ENCODE results near the gene CIAO3. TPM values are rescaled to one million over a fixed set of nuclear protein-coding genes. Genes with fewer than 3 reads are reported as not detected.

Gene CIAO3
- polyA plus RNA-seq, 2 donors = 21.9 to 41.2 TPM

DNA sequence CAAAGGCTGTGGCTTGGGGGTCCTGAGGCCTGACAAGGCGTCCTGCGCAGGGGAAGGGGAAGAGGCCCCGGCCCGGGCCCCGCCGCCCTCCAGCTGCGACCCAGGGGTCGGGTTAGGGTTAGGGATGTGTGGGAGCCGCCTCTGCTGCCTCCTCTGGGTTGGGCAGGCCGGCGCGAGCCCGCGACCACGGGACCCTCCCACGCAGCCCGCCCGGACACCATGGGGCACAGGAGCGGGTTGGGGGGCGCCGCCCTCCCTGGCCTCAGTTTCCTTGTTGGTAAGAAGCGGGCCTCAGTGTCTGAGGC, 386 bp downstream of the CIAO3 start:
- Histone ChIP-seq H3K36me3 (ENCODE audit: control insufficient read depth in 2 of 2, insufficient read depth in 2 of 2, low read length in 1 of 2) (peaks cover 0 to 25% of the 10 kb centered on the region in 2 donors), H3K4me1 (ENCODE audit: control insufficient read depth in 2 of 2, insufficient read depth in 2 of 2, low read length in 1 of 2) (peaks cover 0 to 10% of the 10 kb centered on the region in 2 donors), H3K27me3 (ENCODE audit: control insufficient read depth in 1 of 2, insufficient read depth in 2 of 2, low read length in 2 of 2) (no peaks in the 10 kb centered on the region), H3K4me3 (ENCODE audit: low read depth in 1 of 2, low read length in 2 of 2) (peak overlapping the region; percentile 79 to 92), H3K9me3 (ENCODE audit: control insufficient read depth in 2 of 2, insufficient read depth in 1 of 2, low read depth in 1 of 2, low read length in 1 of 2) (no peaks in the 10 kb centered on the region), H3K27ac (ENCODE audit: low read depth in 2 of 2, low read length in 1 of 2) (peak overlapping the region; percentile 22 to 69)
- 0 to 1% methylated on average over 17 to 22 of the region's 22 CpGs for WGBS, 2 donors

DNA sequence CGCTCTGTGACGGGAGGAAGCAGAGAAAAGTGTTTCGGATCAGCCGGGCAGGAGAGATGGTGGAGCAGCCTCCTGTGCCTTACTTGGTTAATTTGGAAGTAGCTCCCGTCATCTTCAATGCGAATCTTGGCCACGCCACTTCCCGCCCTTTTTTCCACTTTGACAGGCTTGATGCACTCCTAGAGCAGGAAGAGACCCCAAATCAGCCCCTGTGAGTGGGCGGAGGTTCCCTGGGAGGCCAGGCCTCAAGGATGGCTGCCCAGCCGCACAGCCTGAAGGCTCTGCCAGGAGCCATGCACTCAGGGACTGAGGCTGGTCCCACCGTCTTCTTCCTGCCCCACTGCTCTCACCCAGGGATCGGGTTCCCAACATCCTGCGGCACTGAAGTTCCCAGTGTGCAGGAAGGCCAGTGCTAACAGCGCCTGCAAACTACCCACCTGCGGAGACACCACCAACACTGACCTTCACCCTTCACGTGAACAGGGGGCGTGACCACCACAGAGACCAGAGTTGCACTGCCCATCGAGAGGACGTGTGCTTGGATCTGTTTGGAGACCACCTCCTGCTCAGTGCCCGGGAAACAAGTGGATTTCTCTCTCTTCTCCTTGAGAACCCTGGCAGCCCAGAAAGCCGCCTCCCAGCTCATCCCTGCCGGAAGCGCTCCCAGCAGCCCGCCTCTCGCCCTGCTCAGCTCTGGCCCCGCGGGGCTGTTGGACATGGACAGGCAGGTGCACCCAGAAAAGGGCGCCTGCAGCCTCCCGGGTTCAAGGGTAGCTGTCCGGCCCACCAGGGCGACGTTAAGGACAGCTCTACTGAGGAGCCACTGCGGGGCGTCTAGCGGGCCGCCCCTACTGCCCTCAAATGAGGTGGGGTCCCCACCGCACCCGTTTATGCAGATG, 988 bp downstream of the CIAO3 start:
- Histone ChIP-seq H3K36me3 (ENCODE audit: control insufficient read depth in 2 of 2, insufficient read depth in 2 of 2, low read length in 1 of 2) (peaks cover 0 to 31% of the 10 kb centered on the region in 2 donors), H3K27me3 (ENCODE audit: control insufficient read depth in 1 of 2, insufficient read depth in 2 of 2, low read length in 2 of 2) (no peaks in the 10 kb centered on the region), H3K4me1 (ENCODE audit: control insufficient read depth in 2 of 2, insufficient read depth in 2 of 2, low read length in 1 of 2) (peaks cover 0 to 10% of the 10 kb centered on the region in 2 donors), H3K4me3 (ENCODE audit: low read depth in 1 of 2, low read length in 2 of 2) (peak overlapping the region; percentile 79 to 92), H3K9me3 (ENCODE audit: control insufficient read depth in 2 of 2, insufficient read depth in 1 of 2, low read depth in 1 of 2, low read length in 1 of 2) (no peaks in the 10 kb centered on the region), H3K27ac (ENCODE audit: low read depth in 2 of 2, low read length in 1 of 2) (no peak overlapping the region)
- WGBS, 2 donors = 40 to 42% methylated on average over 36 to 38 of the region's 38 CpGs

DNA sequence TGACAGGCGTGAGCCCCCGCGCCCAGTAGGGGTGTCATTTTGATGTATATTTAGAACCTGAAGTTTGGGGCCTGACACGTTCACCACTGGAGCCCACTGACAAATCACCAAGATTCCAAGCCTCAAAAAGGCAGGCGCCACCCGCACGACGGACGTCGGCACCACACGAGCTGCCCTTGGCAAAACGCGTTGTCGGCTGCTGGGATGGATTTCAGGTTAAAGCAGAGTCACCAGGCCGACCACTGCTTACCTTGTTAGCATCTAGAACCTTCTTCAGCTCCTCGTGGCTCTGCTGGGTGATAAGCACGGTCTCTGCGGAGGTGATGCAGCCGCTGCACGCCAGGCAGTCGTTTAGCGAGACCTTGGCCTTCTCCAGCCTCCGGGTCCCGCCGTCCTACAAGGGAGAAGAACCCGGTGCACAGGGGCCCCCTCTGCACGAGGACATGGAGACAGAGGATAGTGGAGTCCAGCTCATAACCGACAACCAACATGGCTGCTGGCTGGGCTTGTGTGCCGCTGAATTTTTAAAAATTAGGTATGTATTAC, 3.8 kb downstream of the CIAO3 start:
- peaks cover 0 to 10% of the 10 kb centered on the region in 2 donors for H3K4me1 ChIP-seq (ENCODE audit: control insufficient read depth in 2 of 2, insufficient read depth in 2 of 2, low read length in 1 of 2)
- peaks cover 0 to 52% of the 10 kb centered on the region in 2 donors for H3K36me3 ChIP-seq (ENCODE audit: control insufficient read depth in 2 of 2, insufficient read depth in 2 of 2, low read length in 1 of 2)
- no peaks in the 10 kb centered on the region for H3K27me3 ChIP-seq (ENCODE audit: control insufficient read depth in 1 of 2, insufficient read depth in 2 of 2, low read length in 2 of 2)
- 95 to 97% methylated on average over 29 of the region's 29 CpGs for WGBS, 2 donors
- H3K27ac ChIP-seq (ENCODE audit: low read depth in 2 of 2, low read length in 1 of 2) = no peak overlapping the region
- H3K4me3 ChIP-seq (ENCODE audit: low read depth in 1 of 2, low read length in 2 of 2) = no peak overlapping the region
- H3K9me3 ChIP-seq (ENCODE audit: control insufficient read depth in 2 of 2, insufficient read depth in 1 of 2, low read depth in 1 of 2, low read length in 1 of 2) = no peaks in the 10 kb centered on the region

DNA sequence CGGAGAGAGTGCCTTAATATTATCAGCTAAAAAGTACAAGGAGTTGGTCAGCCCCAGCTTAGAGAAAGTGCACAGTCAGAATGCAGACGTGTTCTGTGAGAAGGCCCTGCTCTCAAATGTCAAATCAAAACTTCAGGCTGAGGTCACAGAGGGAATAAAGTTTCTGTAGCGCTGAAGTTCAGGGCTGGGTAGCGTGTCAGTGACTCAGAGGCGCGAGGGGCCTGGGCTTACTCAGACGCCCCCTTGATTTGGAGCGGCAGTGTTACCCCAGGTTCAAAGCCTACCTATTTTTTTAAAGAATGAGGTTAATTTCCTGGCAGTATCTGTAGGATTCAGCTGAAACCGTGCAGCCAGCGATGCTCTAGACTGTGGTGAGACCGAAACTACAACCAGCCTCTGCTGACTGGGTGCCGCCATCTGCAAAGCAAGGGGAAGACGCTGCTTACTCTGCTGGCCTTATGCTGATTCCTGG, 4.8 kb downstream of the CIAO3 start:
- Histone ChIP-seq H3K4me1 (ENCODE audit: control insufficient read depth in 2 of 2, insufficient read depth in 2 of 2, low read length in 1 of 2) (peaks cover 0 to 10% of the 10 kb centered on the region in 2 donors), H3K36me3 (ENCODE audit: control insufficient read depth in 2 of 2, insufficient read depth in 2 of 2, low read length in 1 of 2) (peaks cover 0 to 60% of the 10 kb centered on the region in 2 donors), H3K9me3 (ENCODE audit: control insufficient read depth in 2 of 2, insufficient read depth in 1 of 2, low read depth in 1 of 2, low read length in 1 of 2) (no peaks in the 10 kb centered on the region), H3K4me3 (ENCODE audit: low read depth in 1 of 2, low read length in 2 of 2) (no peak overlapping the region), H3K27ac (ENCODE audit: low read depth in 2 of 2, low read length in 1 of 2) (no peak overlapping the region), H3K27me3 (ENCODE audit: control insufficient read depth in 1 of 2, insufficient read depth in 2 of 2, low read length in 2 of 2) (no peaks in the 10 kb centered on the region)
- WGBS, 2 donors = 76 to 83% methylated on average over 13 of the region's 13 CpGs

DNA sequence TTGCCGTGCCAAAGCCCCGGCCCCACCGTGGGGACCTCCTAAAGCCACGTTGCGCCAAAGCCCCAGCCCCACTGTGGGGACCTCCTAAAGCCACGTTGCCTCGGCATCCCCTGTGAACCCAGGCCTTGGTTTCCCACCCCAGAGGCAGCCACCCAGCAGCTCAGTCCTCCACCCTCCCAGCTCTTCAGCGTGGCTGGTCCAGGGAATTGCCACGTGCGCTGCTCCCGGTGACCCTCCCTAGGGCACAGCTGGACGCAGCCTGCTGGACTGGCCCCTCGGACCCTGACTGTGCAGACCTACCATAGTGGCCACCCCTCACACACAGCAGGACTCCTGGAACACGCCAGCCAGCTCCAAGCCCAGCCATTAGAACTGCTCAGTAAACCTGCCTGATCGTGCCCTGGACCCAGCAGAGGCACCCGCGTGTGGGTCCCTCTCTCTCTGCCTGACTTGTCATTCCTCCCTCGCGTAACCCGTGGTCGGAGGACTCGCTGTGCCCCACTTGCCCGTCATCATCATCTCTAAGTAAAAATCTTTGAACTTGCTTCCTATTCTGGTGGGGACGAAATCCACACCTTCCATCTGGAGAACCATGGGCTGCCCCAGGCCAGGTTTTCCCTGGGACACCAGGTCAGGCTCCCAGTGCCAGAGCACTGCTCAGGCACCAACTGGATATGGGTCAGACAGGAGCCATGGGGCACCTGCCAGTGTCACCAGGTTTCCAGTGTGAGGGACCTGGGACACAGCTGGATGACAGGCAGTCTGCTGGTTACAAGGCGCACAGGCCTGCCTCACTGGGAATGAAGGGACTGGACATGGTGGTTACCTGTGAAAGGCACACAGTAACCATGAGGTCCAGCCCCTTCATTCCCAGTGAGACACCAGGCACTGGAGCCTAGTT, 5.6 kb downstream of the CIAO3 start:
- Histone ChIP-seq H3K4me3 (ENCODE audit: low read depth in 1 of 2, low read length in 2 of 2) (no peak overlapping the region), H3K36me3 (ENCODE audit: control insufficient read depth in 2 of 2, insufficient read depth in 2 of 2, low read length in 1 of 2) (peaks cover 0 to 64% of the 10 kb centered on the region in 2 donors), H3K27me3 (ENCODE audit: control insufficient read depth in 1 of 2, insufficient read depth in 2 of 2, low read length in 2 of 2) (no peaks in the 10 kb centered on the region), H3K9me3 (ENCODE audit: control insufficient read depth in 2 of 2, insufficient read depth in 1 of 2, low read depth in 1 of 2, low read length in 1 of 2) (no peaks in the 10 kb centered on the region), H3K4me1 (ENCODE audit: control insufficient read depth in 2 of 2, insufficient read depth in 2 of 2, low read length in 1 of 2) (peaks cover 0 to 7% of the 10 kb centered on the region in 2 donors), H3K27ac (ENCODE audit: low read depth in 2 of 2, low read length in 1 of 2) (no peak overlapping the region)
- WGBS, 2 donors = 93% methylated on average over 25 of the region's 25 CpGs

DNA sequence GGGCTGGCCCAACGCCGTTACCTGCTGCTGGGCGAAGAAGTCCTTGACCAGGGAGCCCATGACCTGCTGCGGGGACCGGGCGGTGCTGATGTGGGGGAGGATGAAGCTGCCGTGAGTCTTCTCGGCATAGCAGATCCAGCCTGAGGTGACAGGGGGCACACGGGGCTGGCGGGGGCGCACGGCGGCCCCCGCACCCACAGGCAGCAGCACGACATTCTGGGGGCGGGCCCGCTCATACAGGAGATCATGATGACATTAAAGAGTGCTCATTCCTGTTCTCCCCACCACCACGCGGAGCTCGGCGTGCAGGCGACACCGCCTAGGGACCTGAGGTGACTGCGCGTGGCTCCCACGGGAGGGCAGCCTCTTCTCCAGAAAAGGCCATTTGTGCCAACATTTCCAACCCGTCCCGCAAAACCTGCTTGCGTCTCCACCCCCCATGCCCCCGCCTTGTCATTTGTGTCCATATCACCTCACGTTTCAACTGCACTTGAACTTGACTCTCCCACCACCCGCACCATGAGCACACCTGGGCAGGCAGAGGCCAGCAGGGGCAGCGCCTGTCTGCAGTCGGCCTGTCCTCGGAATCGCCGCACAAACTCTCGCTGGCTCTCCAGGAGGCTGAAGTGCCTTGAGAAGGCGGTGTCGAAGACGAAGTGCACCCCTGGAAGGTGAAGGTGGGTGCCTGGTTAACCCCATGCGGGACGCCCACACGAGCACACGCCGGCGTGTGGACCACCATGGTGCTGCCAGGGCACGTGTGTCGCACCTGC, 6.4 kb downstream of the CIAO3 start:
- Histone ChIP-seq H3K36me3 (ENCODE audit: control insufficient read depth in 2 of 2, insufficient read depth in 2 of 2, low read length in 1 of 2) (peaks cover 0 to 64% of the 10 kb centered on the region in 2 donors), H3K4me1 (ENCODE audit: control insufficient read depth in 2 of 2, insufficient read depth in 2 of 2, low read length in 1 of 2) (no peaks in the 10 kb centered on the region), H3K9me3 (ENCODE audit: control insufficient read depth in 2 of 2, insufficient read depth in 1 of 2, low read depth in 1 of 2, low read length in 1 of 2) (no peaks in the 10 kb centered on the region), H3K27me3 (ENCODE audit: control insufficient read depth in 1 of 2, insufficient read depth in 2 of 2, low read length in 2 of 2) (no peaks in the 10 kb centered on the region), H3K27ac (ENCODE audit: low read depth in 2 of 2, low read length in 1 of 2) (no peak overlapping the region), H3K4me3 (ENCODE audit: low read depth in 1 of 2, low read length in 2 of 2) (no peak overlapping the region)
- WGBS, 2 donors = 90 to 92% methylated on average over 49 of the region's 49 CpGs

DNA sequence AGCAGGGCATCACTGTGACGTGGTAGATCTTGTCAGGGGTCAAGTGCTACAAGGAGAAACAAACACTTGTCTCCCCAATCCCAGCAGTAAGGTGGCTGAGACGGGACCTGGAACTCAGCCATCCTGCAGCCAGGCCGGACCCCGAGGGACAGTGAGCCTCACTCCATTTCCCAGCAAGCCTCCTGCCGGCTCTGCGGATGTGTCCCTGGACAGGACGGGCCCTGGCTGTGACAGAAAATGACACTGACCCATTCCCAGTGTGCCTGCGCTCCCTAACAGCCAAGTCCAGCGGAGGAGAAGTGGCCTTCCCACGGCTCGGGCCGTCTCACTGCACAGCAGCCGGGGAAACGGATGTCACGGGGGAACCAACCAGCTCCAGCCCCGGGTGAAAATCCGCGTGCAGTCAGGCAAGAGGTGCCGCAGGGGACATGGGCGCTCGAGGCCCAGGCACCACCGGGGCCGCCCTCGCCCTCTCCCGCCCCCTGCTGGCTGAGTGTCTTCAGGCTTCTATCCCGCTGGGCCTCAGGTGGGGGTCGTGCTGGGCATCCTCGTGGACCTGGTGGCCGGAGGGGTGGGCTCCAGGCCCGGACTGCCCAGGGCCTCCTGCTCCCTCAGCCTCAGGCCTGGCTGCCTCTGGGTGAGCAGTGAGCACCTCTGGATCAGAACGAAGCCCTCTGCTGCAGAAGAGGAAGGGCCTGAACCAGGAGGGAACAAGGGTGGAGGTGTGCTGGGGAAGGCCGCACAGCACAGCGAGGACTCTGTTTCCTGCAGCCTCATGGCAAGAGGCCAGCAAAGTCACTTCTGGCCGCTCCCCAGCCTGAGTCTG, 7.2 kb downstream of the CIAO3 start:
- 85 to 86% methylated on average over 34 of the region's 34 CpGs for WGBS, 2 donors
- Histone ChIP-seq H3K4me3 (ENCODE audit: low read depth in 1 of 2, low read length in 2 of 2) (no peak overlapping the region), H3K9me3 (ENCODE audit: control insufficient read depth in 2 of 2, insufficient read depth in 1 of 2, low read depth in 1 of 2, low read length in 1 of 2) (no peaks in the 10 kb centered on the region), H3K36me3 (ENCODE audit: control insufficient read depth in 2 of 2, insufficient read depth in 2 of 2, low read length in 1 of 2) (peaks cover 0 to 64% of the 10 kb centered on the region in 2 donors), H3K27me3 (ENCODE audit: control insufficient read depth in 1 of 2, insufficient read depth in 2 of 2, low read length in 2 of 2) (peaks cover 0 to under 1% of the 10 kb centered on the region in 2 donors), H3K4me1 (ENCODE audit: control insufficient read depth in 2 of 2, insufficient read depth in 2 of 2, low read length in 1 of 2) (peaks cover under 1 to 5% of the 10 kb centered on the region in 2 donors), H3K27ac (ENCODE audit: low read depth in 2 of 2, low read length in 1 of 2) (no peak overlapping the region)

DNA sequence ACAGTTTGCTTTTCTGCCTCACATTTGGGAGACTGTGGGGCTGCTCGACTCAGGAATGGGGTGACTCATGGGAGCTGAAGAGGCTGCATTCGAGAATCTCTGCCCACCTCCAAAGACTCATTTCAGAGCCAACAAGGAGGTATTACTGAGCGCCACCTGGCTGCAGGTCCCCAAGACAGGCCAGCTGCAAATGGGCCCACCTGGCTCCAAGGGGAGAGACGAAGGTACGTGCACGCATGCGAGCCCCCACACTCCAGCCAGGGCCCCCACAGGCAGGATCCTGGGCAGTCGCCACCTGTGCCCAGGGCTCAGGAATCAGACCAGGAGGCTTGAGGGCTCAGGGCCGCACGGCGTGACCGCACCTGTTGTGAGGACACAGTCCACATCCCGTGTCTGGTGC, 7.9 kb downstream of the CIAO3 start:
- Histone ChIP-seq H3K36me3 (ENCODE audit: control insufficient read depth in 2 of 2, insufficient read depth in 2 of 2, low read length in 1 of 2) (peaks cover 0 to 63% of the 10 kb centered on the region in 2 donors), H3K4me1 (ENCODE audit: control insufficient read depth in 2 of 2, insufficient read depth in 2 of 2, low read length in 1 of 2) (peaks cover 4 to 11% of the 10 kb centered on the region in 2 donors), H3K27me3 (ENCODE audit: control insufficient read depth in 1 of 2, insufficient read depth in 2 of 2, low read length in 2 of 2) (peaks cover 0 to 3% of the 10 kb centered on the region in 2 donors), H3K4me3 (ENCODE audit: low read depth in 1 of 2, low read length in 2 of 2) (no peak overlapping the region), H3K9me3 (ENCODE audit: control insufficient read depth in 2 of 2, insufficient read depth in 1 of 2, low read depth in 1 of 2, low read length in 1 of 2) (no peaks in the 10 kb centered on the region), H3K27ac (ENCODE audit: low read depth in 2 of 2, low read length in 1 of 2) (no peak overlapping the region)
- 83 to 87% methylated on average over 13 of the region's 13 CpGs for WGBS, 2 donors

Measured in esophagus (tissue), 2 donors.